Mucosa of descending colon (tissue), 3 donors: ENCODE data around the gene KIAA1755. TPM values are rescaled to one million over a fixed set of nuclear protein-coding genes. Genes with fewer than 3 reads are reported as not detected.

Experiments
- ATAC-seq: fragments of 200-7000 bp; cut with Tn5 transposase; one replicate; pipeline ENCODE4 v1.9.1; 2020; ENCODE audit warnings: mild to moderate bottlenecking, moderate library complexity
- DNase-seq, 3 donors: peaks; one replicate each; pipeline ENCODE4 v3.0.0-alpha.2; 2020
- H3K36me3 ChIP-seq: fragments of 200-600 bp; one replicate; pipeline ENCODE4 v1.8.0; 2021; ENCODE audit warnings: low read depth, mild to moderate bottlenecking
- H3K4me1 ChIP-seq: fragments of 200-600 bp; one replicate; pipeline ENCODE4 v1.8.0; 2021; ENCODE audit warnings: low read depth, mild to moderate bottlenecking
- H3K4me3 ChIP-seq: fragments of 200-600 bp; one replicate; pipeline ENCODE4 v1.8.0; 2021; ENCODE audit warnings: mild to moderate bottlenecking
- H3K9me3 ChIP-seq: fragments of 200-600 bp; one replicate; pipeline ENCODE4 v1.8.0; 2021; ENCODE audit warnings: mild to moderate bottlenecking
- CTCF ChIP-seq: fragments of 200-600 bp; IDR thresholded peaks from one replicate; pipeline ENCODE4 v1.8.0; 2022; ENCODE audit warnings: antibody characterized with exemption, mild to moderate bottlenecking
- intact Hi-C, 2 donors: fragments of 100-400 bp; cut with DNase I in 1 of 2; cut with micrococcal nuclease in 1 of 2; formaldehyde crosslinking; loops; one replicate each; pipeline versions ENCODE4 v1.11.0 to v1.11.1; 2022; cut with DNase I, micrococcal nuclease
- total RNA-seq, 3 donors: library from RNA; stranded (reverse); fragmentation: NEBNext Ultra II Directional in 2 of 3; extraction: Animal tissue kit (Norgen Biotek cat#: 25700) in 2 of 3; gene quantifications; one replicate each; pipeline versions ENCODE4 v1.2.1 to v1.2.4, GENCODE V29; 2021 to 2023
- donor health status: DM: no; HTN: no; CAD: no; lungs with moderate emphysema.
- donor health status: DM: no; HTN: no; CAD: no.
- donor health status: DM: no; HTN: yes; CAD: no.

The KIAA1755 gene
- total RNA-seq, 3 donors from 2014 or later = 1.2 to 22.4 (median 3.4) TPM

- H3K4me1 ChIP-seq = no peaks in the 10 kb centered on the region
- H3K4me3 ChIP-seq = no peak overlapping the region
- intact Hi-C loops = no loop called here
- TF ChIP-seq CTCF = no peak
- H3K9me3 ChIP-seq = no peaks in the 10 kb centered on the region
- no peak for DNase-seq
- no peaks in the 10 kb centered on the region for H3K36me3 ChIP-seq
- ATAC-seq = no peak
These were observed 18.2 kb upstream of the KIAA1755 start for GRCh38 chr20:38278763-38279162.

- Histone ChIP-seq H3K4me1 (no peaks in the 10 kb centered on the region), H3K4me3 (no peak overlapping the region), H3K36me3 (no peaks in the 10 kb centered on the region), H3K9me3 (no peaks in the 10 kb centered on the region)
- DNase-seq = no peak
- no peak for ATAC-seq
- intact Hi-C loops = no loop called here
- TF ChIP-seq CTCF = no peak
These were observed 17.6 kb upstream of the KIAA1755 start for GRCh38 chr20:38278131-38278530.

- ATAC-seq = no peak
- TF ChIP-seq CTCF = no peak
These were observed 17.2 kb upstream of the KIAA1755 start for GRCh38 chr20:38277691-38278090.

GRCh38 chr20:38277285-38277684 is 16.8 kb upstream of the KIAA1755 start:
- no peak for DNase-seq
- intact Hi-C loops = no loop called here

More at GRCh38 chr20:38277691-38278090, 17.2 kb upstream of the KIAA1755 start:
- Histone ChIP-seq H3K36me3 (no peaks in the 10 kb centered on the region), H3K9me3 (no peaks in the 10 kb centered on the region), H3K4me1 (no peaks in the 10 kb centered on the region), H3K4me3 (no peak overlapping the region)
- intact Hi-C loops = no loop called here
- DNase-seq = no peak

GRCh38 chr20:38275815-38276550 is 15.4 kb upstream of the KIAA1755 start:
- intact Hi-C loops = no loop called here
- Histone ChIP-seq H3K4me3 (no peak overlapping the region), H3K4me1 (no peaks in the 10 kb centered on the region), H3K9me3 (no peaks in the 10 kb centered on the region), H3K36me3 (no peaks in the 10 kb centered on the region)
- DNase-seq (no peak), ATAC-seq (no peak)
- no peak for TF ChIP-seq CTCF

More at GRCh38 chr20:38277285-38277684, 16.8 kb upstream of the KIAA1755 start:
- no peaks in the 10 kb centered on the region for H3K9me3 ChIP-seq
- no peaks in the 10 kb centered on the region for H3K36me3 ChIP-seq
- ATAC-seq = no peak
- H3K4me3 ChIP-seq = no peak overlapping the region
- H3K4me1 ChIP-seq = no peaks in the 10 kb centered on the region
- TF ChIP-seq CTCF = no peak
